WERI-Rb-1 (cell line): ENCODE results near the gene TEDDM1.

Experiments
- DNase-seq: peaks from one replicate; pipeline ENCODE4 v3.0.0-alpha.2; 2020
- H3K27ac ChIP-seq: fragments of 250-450 bp; sonication (Bioruptor Pico); 2 replicates; pipeline ENCODE4 v1.5.1; 2020; ENCODE audit warnings: mild to moderate bottlenecking, moderate library complexity
- H3K27me3 ChIP-seq: fragments of 250-450 bp; sonication (Bioruptor Pico); 2 replicates; pipeline ENCODE4 v1.5.1; 2021; ENCODE audit warnings: mild to moderate bottlenecking, low read depth, moderate library complexity; ENCODE audit not compliant: insufficient read depth, severe bottlenecking
- H3K36me3 ChIP-seq: fragments of 250-450 bp; sonication (Bioruptor Pico); 2 replicates; pipeline ENCODE4 v1.5.1; 2020; ENCODE audit warnings: mild to moderate bottlenecking, moderate library complexity
- H3K4me3 ChIP-seq: 2 replicates; pipeline ENCODE4 v1.5.1; 2011; ENCODE audit warnings: low read depth, mild to moderate bottlenecking, control low read depth, low read length
- H3K9me3 ChIP-seq: fragments of 250-450 bp; sonication (Bioruptor Pico); 2 replicates; pipeline ENCODE4 v1.5.1; 2021; ENCODE audit warnings: mild to moderate bottlenecking, moderate library complexity; ENCODE audit not compliant: severe bottlenecking
- TF ChIP-seq, protein P1 (sequence below): IDR thresholded peaks from 2 replicates; pipeline ENCODE4 v1.5.1; 2011; ENCODE audit warnings: low read depth, mild to moderate bottlenecking, control low read depth, inconsistent platforms, low read length

Gene TEDDM1

GRCh38 chr1:182387566-182387965 lies 12.9 kb downstream of the TEDDM1 start:
- Histone ChIP-seq H3K4me3 (no peak overlapping the region), H3K9me3 (no peaks in the 10 kb centered on the region), H3K36me3 (peaks cover 24% of the 10 kb centered on the region), H3K27ac (no peak overlapping the region), H3K27me3 (no peaks in the 10 kb centered on the region)
- DNase-seq: no peak
- TF ChIP-seq, protein P1, sequence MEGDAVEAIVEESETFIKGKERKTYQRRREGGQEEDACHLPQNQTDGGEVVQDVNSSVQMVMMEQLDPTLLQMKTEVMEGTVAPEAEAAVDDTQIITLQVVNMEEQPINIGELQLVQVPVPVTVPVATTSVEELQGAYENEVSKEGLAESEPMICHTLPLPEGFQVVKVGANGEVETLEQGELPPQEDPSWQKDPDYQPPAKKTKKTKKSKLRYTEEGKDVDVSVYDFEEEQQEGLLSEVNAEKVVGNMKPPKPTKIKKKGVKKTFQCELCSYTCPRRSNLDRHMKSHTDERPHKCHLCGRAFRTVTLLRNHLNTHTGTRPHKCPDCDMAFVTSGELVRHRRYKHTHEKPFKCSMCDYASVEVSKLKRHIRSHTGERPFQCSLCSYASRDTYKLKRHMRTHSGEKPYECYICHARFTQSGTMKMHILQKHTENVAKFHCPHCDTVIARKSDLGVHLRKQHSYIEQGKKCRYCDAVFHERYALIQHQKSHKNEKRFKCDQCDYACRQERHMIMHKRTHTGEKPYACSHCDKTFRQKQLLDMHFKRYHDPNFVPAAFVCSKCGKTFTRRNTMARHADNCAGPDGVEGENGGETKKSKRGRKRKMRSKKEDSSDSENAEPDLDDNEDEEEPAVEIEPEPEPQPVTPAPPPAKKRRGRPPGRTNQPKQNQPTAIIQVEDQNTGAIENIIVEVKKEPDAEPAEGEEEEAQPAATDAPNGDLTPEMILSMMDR: no peak

- Histone ChIP-seq H3K27me3 (no peaks in the 10 kb centered on the region), H3K36me3 (peaks cover 24% of the 10 kb centered on the region), H3K27ac (no peak overlapping the region), H3K9me3 (no peaks in the 10 kb centered on the region), H3K4me3 (no peak overlapping the region)
- TF ChIP-seq, protein P1: no peak
- no peak for DNase-seq
Observed at GRCh38 chr1:182386980-182387379, 13.5 kb downstream of the TEDDM1 start.

- Histone ChIP-seq H3K27me3 (no peaks in the 10 kb centered on the region), H3K4me3 (no peak overlapping the region), H3K36me3 (peaks cover 24% of the 10 kb centered on the region), H3K9me3 (no peaks in the 10 kb centered on the region), H3K27ac (no peak overlapping the region)
- TF ChIP-seq, protein P1: no peak
- DNase-seq: no peak
Observed at GRCh38 chr1:182385885-182386853, 14.3 kb downstream of the TEDDM1 start.

GRCh38 chr1:182384387-182384960 lies 16.0 kb downstream of the TEDDM1 start:
- H3K27ac ChIP-seq: no peak overlapping the region
- H3K9me3 ChIP-seq: no peaks in the 10 kb centered on the region
- TF ChIP-seq, protein P1: no peak
- no peak for DNase-seq
- no peaks in the 10 kb centered on the region for H3K27me3 ChIP-seq
- H3K4me3 ChIP-seq: no peak overlapping the region
- peaks cover 24% of the 10 kb centered on the region for H3K36me3 ChIP-seq

- Histone ChIP-seq H3K27ac (no peak overlapping the region), H3K9me3 (no peaks in the 10 kb centered on the region), H3K36me3 (peaks cover 22% of the 10 kb centered on the region), H3K27me3 (no peaks in the 10 kb centered on the region), H3K4me3 (no peak overlapping the region)
- TF ChIP-seq, protein P1: no peak
- DNase-seq: no peak
Observed at GRCh38 chr1:182383934-182384333, 16.5 kb downstream of the TEDDM1 start.
